ENCODE measurements around the gene MEP1A.
A peak's percentile ranks its signal among the peaks of the same experiment; 100 is the strongest.

MEP1A gene

DNA sequence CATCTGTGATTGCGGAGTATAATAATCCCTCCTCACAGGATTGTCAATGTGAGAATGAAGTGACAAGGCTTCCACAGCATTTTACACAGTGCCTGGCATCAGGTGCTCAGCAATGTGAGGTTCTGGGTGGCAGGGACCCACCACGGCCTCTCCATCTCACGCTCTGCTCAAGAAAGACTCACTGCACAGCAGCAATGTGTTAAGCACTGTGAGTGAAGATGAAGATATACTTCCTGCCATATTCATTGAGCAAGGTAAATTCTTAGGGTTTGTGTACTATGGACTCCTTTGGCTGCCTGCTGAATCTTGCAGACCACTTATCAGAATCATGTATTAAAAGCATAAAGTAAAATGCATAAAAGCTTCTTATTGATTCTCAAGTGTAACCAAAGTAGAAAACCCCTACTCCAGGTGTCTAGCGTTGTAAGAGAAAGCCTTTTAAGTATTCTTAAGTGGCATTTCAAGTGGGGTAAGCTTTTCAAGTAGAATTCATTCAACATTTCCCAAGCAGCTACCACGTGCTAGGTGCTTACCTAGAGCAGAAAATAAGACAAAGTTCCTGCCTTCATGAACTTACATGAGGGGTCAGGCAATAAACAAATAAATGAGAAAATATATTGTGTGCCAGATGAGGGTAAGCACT lies 17.0 kb upstream of the MEP1A start:
- no peak for FAIRE-seq

DNA sequence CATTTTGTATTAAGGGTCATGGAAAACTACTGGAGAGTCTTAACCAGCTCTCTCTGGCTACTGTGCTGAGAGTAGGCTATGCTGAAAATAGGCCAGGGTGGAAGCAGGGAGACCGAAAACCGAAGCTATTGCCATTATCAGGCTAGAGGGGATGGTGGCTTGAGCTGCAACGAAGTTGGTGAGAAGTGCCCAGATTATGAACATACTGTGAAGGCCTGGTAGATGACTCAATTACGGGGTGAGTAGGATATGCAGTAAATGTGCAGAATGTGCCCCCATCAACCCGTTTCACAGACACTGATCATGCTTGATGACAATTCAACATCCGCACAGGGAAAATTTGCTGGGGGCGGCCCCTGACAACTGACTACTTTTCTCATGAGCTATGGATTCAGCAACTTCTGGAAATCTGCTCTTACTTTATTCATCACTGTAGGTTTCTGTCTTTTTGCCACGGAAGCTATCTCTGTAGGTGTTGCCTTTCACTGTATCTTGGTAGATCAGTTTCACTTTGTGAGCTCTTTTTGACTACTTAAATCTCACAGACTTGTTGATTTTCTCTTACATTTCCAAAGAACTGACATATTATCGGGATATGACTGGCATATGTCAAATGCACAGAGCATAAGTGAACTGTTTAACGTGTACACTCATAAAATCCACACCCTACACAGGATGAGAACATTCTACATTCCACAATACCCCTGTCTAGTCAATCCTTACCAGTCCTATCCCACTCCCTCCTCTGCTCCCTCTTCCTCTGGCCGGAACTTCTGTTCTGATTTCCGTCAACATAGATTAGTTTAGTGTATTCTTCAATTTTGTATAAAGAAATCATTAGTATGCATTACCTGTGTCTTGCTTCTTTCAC lies 15.5 kb upstream of the MEP1A start:
- no peak for FAIRE-seq

GRCh38 chr6:46781478-46782378 lies 11.5 kb upstream of the MEP1A start:
- peak; percentile 97 for FAIRE-seq

GRCh38 chr6:46784535-46784934 lies 8.7 kb upstream of the MEP1A start:
- no peak for FAIRE-seq

GRCh38 chr6:46787871-46788540 lies 5.2 kb upstream of the MEP1A start:
- FAIRE-seq: no peak

DNA sequence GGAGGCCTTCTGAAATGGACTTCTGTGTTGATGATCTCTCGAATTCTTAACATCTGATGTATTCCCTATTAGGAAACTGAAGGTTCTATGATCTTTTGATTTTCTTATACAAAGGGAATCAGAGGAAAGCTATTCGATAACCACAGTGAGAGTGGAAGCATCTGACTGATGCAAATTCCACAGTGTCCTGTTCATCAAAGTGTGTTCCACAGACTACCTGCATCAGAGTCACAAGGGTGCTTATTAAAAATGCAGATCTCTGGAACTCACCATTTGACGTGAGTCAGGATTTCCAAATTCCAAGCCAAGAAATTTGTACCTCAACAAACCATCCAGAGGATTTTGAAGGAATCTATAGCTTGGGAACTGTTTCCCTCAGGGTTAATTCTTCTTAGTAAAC lies 4.4 kb upstream of the MEP1A start:
- no peak for FAIRE-seq

DNA sequence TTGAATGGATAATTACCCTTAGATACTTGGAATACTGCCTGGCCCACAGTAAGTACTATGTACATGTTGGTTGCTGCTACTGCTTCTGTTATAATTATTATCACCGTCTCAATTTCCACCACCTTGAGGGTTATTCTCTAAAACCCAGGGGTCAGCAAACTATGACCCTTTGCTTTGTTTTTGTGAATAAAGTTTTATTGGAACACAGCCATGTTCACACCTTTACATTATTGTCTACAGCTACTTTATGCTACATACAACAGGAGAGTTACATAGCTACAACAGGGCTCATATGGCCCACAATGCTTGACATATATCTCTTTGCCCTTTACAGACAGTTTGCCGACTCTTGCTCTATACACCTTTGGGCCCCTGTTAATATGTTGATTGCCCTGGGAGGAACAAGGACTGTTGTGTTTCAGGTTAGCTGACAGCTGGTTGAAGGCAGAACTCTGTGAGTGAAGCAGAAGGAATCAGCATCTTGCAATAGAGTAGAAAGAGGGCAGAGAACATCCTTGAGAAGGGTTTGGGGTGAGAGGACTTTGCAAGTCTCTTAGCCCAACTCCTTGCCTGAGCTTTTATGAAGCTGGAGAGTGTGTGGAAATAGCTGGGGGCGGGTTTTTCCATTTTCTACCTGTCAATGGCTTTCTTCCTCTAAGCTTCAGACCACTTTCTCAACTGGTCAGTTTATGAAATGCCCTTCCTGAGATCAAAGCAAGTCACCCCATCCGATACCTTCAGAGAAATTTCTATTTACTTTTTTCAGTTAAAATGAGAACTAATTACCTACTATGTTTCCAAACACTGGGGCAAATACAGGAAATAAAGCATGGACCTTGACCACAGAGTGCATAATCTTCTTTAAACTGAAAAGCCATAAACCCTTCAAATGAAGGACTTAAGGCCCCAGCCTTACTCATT lies 3.5 kb upstream of the MEP1A start:
- peak; percentile 47 for FAIRE-seq

DNA sequence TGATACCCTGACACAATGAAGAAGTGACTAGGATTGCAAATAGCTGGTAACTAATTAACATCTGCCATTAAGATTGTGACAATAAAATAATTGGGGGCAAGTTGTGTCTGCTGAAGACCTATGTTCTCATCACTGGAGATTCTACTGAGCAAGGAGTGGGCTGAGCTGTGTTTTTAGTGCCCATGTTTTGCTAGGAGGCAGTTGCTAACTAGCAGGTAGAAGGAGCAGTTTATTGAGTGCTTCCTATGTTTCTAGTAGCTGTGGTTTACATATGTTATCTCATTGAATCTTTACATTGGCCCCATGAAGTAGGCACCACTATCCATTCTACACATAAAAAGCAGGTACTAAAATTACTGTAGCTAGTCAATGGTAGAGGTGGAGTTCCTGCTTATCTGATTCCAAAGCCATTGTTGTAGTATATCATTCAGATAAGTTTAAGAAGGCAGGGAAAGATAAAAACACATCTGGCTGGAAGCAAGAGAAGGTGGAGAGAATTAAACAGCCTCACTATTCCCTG lies 2.8 kb upstream of the MEP1A start:
- FAIRE-seq: peak; percentile 74

GRCh38 chr6:46792635-46793034 lies 554 bp upstream of the MEP1A start:
- FAIRE-seq: peak; percentile 14

DNA sequence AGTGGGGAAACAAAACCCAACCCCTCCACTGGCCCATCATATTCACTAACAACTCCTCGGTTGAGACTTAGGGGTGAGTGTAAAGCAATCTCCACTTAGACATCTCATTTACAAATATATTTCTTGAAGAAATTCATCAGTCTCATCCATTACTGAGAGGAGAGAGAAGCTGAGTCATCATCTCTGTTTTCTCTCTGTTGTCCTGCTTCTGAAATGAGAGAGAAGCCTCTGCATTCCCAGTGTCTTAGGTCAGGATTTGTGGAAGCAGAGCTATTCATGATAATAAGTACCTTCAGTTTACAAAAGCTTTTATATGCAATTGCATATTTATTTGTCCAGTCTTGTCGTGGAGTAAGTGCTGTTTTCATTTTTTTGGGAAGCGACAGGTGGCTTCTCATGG lies 879 bp downstream of the MEP1A start:
- no peak for FAIRE-seq

GRCh38 chr6:46795816-46796215 lies 2.6 kb downstream of the MEP1A start:
- FAIRE-seq: no peak

- FAIRE-seq: no peak
Measured at GRCh38 chr6:46796848-46797580, 3.8 kb downstream of the MEP1A start.

GRCh38 chr6:46799657-46800056 lies 6.5 kb downstream of the MEP1A start:
- FAIRE-seq: no peak

GRCh38 chr6:46808806-46809205 lies 15.6 kb downstream of the MEP1A start:
- FAIRE-seq: no peak

GRCh38 chr6:46815130-46815529 lies 21.9 kb downstream of the MEP1A start:
- no peak for FAIRE-seq

DNA sequence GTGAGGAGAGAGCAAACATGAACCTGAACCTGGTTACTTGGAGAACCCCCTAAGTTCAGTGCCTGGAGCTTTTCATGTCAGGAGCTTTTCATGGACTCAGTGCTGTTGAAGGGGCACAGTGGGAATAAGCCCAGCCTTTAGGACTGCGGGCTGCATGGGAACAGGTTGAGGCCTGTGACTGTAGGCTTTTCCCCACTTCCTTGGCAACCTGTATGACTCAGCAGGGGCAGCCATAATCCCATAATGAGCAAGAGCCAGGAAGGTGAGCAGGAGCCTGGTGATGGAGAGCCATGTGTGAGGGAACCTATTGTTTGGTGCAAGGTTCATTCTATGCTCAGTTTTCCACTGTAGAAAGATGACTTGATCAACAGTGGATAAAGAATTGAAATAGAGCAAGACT lies 23.4 kb downstream of the MEP1A start:
- FAIRE-seq: no peak

DNA sequence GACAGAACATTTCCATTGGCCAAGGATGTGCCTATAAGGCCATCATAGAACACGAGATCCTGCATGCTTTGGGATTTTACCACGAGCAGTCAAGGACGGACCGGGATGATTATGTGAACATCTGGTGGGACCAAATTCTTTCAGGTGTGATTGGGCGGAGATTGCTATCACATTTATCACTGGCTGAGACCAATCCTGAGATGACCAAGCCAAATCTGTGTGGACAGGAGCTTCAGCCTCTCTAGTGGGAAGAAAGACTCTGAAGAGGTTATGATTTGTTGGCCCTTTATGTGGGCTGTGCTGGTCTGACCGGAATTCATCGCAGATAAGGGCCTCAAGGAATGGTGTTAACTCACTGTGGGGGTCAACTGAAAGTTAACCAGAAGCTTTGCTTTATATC lies 26.4 kb downstream of the MEP1A start:
- no peak for FAIRE-seq

DNA sequence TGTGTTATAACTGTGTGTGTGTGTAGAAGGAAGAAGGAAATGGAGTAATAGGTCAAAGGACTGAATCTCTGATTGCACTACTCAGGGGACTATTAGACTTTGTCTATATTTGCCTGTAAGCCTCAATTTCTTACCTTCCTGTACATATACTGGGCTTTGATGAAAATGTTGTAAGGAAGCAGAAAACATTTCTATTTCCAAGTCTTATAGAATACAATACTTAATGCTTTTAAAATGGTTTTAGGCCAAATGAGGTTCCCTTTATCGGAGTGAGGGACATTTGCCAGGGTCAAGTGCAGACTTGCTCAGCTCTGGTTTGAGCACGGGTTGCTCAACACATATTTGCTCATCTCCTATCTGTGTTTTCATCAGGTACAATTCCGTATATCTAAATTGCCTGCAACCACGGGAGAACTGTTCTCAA lies 28.3 kb downstream of the MEP1A start:
- no peak for FAIRE-seq

DNA sequence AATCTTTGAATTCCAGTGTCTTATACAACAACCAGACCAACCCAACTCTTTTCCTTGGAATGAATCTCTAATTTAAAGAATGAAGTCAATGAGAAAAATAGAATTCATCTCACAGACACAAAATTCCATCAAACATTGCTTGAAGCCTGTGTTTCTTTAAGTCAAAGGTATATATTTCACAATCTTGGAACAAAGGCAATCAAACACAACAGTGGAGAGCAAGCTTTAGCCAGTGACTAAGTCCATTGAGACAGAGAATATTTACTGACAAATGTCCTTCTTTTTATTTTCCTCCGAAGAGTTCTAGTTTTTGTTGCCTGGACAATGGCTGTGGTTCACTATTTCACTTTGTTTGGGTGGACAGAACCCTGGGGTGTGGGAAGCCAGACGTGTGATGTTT lies 35.8 kb downstream of the MEP1A start:
- no peak for FAIRE-seq

GRCh38 chr6:46832816-46833215 lies 39.6 kb downstream of the MEP1A start:
- FAIRE-seq: no peak
